K562 (cell line): ENCODE data around the gene PTPRU. TPM values are rescaled to one million over a fixed set of nuclear protein-coding genes. Genes with fewer than 3 reads are reported as not detected.

Source experiments
- ATAC-seq: fragments of 200-7000 bp; cut with Tn5 transposase; 3 replicates; pipeline ENCODE4 v1.9.1; 2020; ENCODE audit warnings: moderate library complexity
- BruUV-seq: library from RNA; stranded (reverse); fragments of 400-500 nt; replicated peaks from 2 replicates; lab custom pipeline; 2021; lab: Mats Ljungman, UMichigan
- CTCF ChIA-PET: fragments of 300-600 bp; formaldehyde crosslinking; extraction: SDS; loops from one replicate; lab custom pipeline; 2021; ENCODE audit warnings: low intra/inter-chr PET ratio; lab: Yijun Ruan, JAX
- POLR2A ChIA-PET: fragments of 300-600, 350-650 bp; sonication (Branson Sonifier 250); formaldehyde crosslinking; extraction: SDS; loops from one replicate; lab custom pipeline; 2021; ENCODE audit warnings: antibody characterized with exemption, inconsistent platforms; lab: Yijun Ruan, JAX
- DNase-seq, 4 experiments: peaks; one replicate each; pipeline versions ENCODE4 v3.0.0 to v3.0.0-alpha.2; 2011 to 2018; ENCODE audit warnings: low spot score in 3 of 4, mixed read lengths in 3 of 4; ENCODE audit errors: extremely low read depth in 1 of 4
- FAIRE-seq: peaks from 2 replicates; lab custom pipeline; 2011; peaks lifted over from hg19 to GRCh38; lab: Jason Lieb, UNC
- H2AFZ ChIP-seq: 2 replicates; pipeline ENCODE4 v1.6.0; 2011; ENCODE audit warnings: low read depth, low read length, control low read depth, inconsistent platforms
- H3K27ac ChIP-seq: fragments of 200-600 bp; 3 replicates; pipeline ENCODE4 v1.8.0; 2011; ENCODE audit warnings: low read depth, mild to moderate bottlenecking, control low read depth, inconsistent platforms, low read length, moderate library complexity, mixed read lengths; ENCODE audit errors: extremely low read depth
- H3K27me3 ChIP-seq, 2 experiments: fragments of 300-600 bp in 1 of 2; 2 replicates in 1 of 2; 3 replicates in 1 of 2; pipeline versions ENCODE4 v1.6.0 to v1.8.0; 2011; ENCODE audit warnings: inconsistent platforms in 2 of 2, low read length in 2 of 2, mild to moderate bottlenecking in 1 of 2, mixed read lengths in 1 of 2, moderate library complexity in 1 of 2; ENCODE audit not compliant: control insufficient read depth in 2 of 2, insufficient read depth in 2 of 2
- H3K36me3 ChIP-seq: fragments of 300-600 bp; 3 replicates; pipeline ENCODE4 v1.8.0; 2011; ENCODE audit warnings: mild to moderate bottlenecking, low read length, inconsistent platforms; ENCODE audit not compliant: control insufficient read depth, insufficient read depth
- H3K4me1 ChIP-seq, 2 experiments: fragments of 200-600 bp in 1 of 2; replicated peaks in 1 of 2; 2 replicates in 1 of 2; 3 replicates in 1 of 2; pipeline versions ENCODE4 v1.5.1 to v1.8.0; 2011; ENCODE audit warnings: inconsistent platforms in 2 of 2, low read length in 2 of 2, mild to moderate bottlenecking in 1 of 2, mixed read lengths in 1 of 2, moderate library complexity in 1 of 2; ENCODE audit not compliant: control insufficient read depth in 2 of 2, insufficient read depth in 2 of 2
- H3K4me2 ChIP-seq: 2 replicates; pipeline ENCODE4 v1.6.1; 2011; ENCODE audit warnings: low read length, control low read depth, inconsistent platforms, mixed read lengths; ENCODE audit not compliant: insufficient read depth
- H3K4me3 ChIP-seq: fragments of 200-600 bp; sonication (generic), shearing (Covaris generic); 2 replicates; pipeline ENCODE4 v1.5.1; 2016; ENCODE audit warnings: control low read depth, inconsistent platforms
- H3K79me2 ChIP-seq: fragments of 200-600 bp; 3 replicates; pipeline ENCODE4 v1.8.0; 2011; ENCODE audit warnings: low read length, inconsistent platforms; ENCODE audit not compliant: control insufficient read depth, insufficient read depth
- H3K9ac ChIP-seq, 2 experiments: 2 replicates each; pipeline versions ENCODE4 v1.6.0 to v1.6.1; 2011; ENCODE audit warnings: low read depth in 2 of 2, low read length in 2 of 2, control low read depth in 1 of 2, inconsistent platforms in 1 of 2, mild to moderate bottlenecking in 1 of 2, mixed read lengths in 1 of 2; ENCODE audit not compliant: insufficient read depth in 1 of 2
- H3K9me1 ChIP-seq: one replicate; pipeline ENCODE4 v1.6.0; 2011; ENCODE audit warnings: inconsistent platforms, mild to moderate bottlenecking, low read length, moderate library complexity; ENCODE audit not compliant: control insufficient read depth, insufficient read depth
- H3K9me3 ChIP-seq: replicated peaks from 2 replicates; pipeline ENCODE4 v1.5.1; 2011; ENCODE audit warnings: low read depth, low read length, inconsistent platforms; ENCODE audit not compliant: control insufficient read depth, insufficient read depth
- H4K20me1 ChIP-seq: replicated peaks from 2 replicates; pipeline ENCODE4 v1.6.1; 2011; ENCODE audit warnings: low read length, inconsistent platforms, mixed read lengths; ENCODE audit not compliant: control insufficient read depth, insufficient read depth
- CBFB ChIP-seq: sonication (generic); formaldehyde crosslinking; IDR thresholded peaks from 2 replicates; pipeline ENCODE4 v1.4.0; 2020; ENCODE audit warnings: mild to moderate bottlenecking, missing genetic modification reagents
- CHD1 ChIP-seq: fragments of 200-600 bp; sonication (generic); IDR thresholded peaks from one replicate; pipeline ENCODE4 v1.6.1; 2012; ENCODE audit warnings: mild to moderate bottlenecking, moderate library complexity, low read length, inconsistent platforms
- FOXA3 ChIP-seq, 2 experiments: fragments of 450-650 bp in 1 of 2; sonication (generic) in 1 of 2; formaldehyde crosslinking; IDR thresholded peaks in 1 of 2; conservative IDR thresholded peaks in 1 of 2; 2 replicates each; pipeline versions ENCODE4 v1.4.0 to v1.8.0; 2020 to 2022; ENCODE audit warnings: mild to moderate bottlenecking in 2 of 2, missing genetic modification reagents in 1 of 2
- GABPB1 ChIP-seq: sonication (generic); formaldehyde crosslinking; IDR thresholded peaks from 2 replicates; pipeline ENCODE4 v1.8.0; 2022; ENCODE audit warnings: mild to moderate bottlenecking, missing genetic modification reagents
- GTF2F1 ChIP-seq: IDR thresholded peaks from 2 replicates; pipeline ENCODE4 v1.6.1; 2011; ENCODE audit warnings: low read depth, low read length, improper control_type of control experiment
- HDAC6 ChIP-seq: IDR thresholded peaks from 2 replicates; pipeline ENCODE4 v1.6.1; 2012; ENCODE audit warnings: low read depth, mild to moderate bottlenecking, control low read depth, inconsistent platforms, low read length, moderate library complexity
- KDM5B ChIP-seq: fragments of 200-600 bp; sonication (generic); IDR thresholded peaks from 2 replicates; pipeline ENCODE4 v1.6.1; 2012; ENCODE audit warnings: low read depth, mild to moderate bottlenecking, moderate library complexity, low read length, control low read depth, inconsistent platforms; ENCODE audit not compliant: insufficient replicate concordance
- POLR2AphosphoS2 ChIP-seq: IDR thresholded peaks from 2 replicates; pipeline ENCODE4 v1.6.1; 2012; ENCODE audit warnings: low read length, improper control_type of control experiment
- SPI1 ChIP-seq: IDR thresholded peaks from 2 replicates; pipeline ENCODE4 v1.6.1; 2011; ENCODE audit warnings: low read depth, low read length, control low read depth, borderline replicate concordance
- SRSF9 ChIP-seq: fragments of 200-400 bp; formaldehyde crosslinking; IDR thresholded peaks from 2 replicates; pipeline ENCODE4 v1.6.1; 2017; ENCODE audit warnings: low read depth, low read length, borderline replicate concordance
- TCF7L2 ChIP-seq: fragments of 150-350 bp; IDR thresholded peaks from 2 replicates; pipeline ENCODE4 v1.6.1; 2016; ENCODE audit warnings: low read depth, mild to moderate bottlenecking, low read length, moderate library complexity
- TRIM28 ChIP-seq: fragments of 450-650 bp; IDR thresholded peaks from 2 replicates; pipeline ENCODE4 v1.6.1; 2017
- XRCC3 ChIP-seq: fragments of 450-650 bp; IDR thresholded peaks from 2 replicates; pipeline ENCODE4 v1.6.1; 2017; ENCODE audit warnings: mild to moderate bottlenecking, moderate library complexity
- ZNF707 ChIP-seq: fragments of 250-450 bp; sonication (Bioruptor Pico); conservative IDR thresholded peaks from 2 replicates; pipeline ENCODE4 v1.8.0; 2022; ENCODE audit warnings: inconsistent platforms, mild to moderate bottlenecking, moderate library complexity
- WGBS: fragments of 100-300 bp; shearing (Covaris generic); methylation state at CpG from one replicate; pipeline ENCODE4 v1.1.6; 2016; ENCODE audit warnings: low coverage, mixed read lengths; ENCODE audit not compliant: insufficient coverage; ENCODE audit errors: missing lambda C conversion rate; 5-methylcytosine and 5-hydroxymethylcytosine counted together
- in situ Hi-C: fragments of 300-500 bp; cut with MboI; formaldehyde crosslinking; loops from 4 replicates; pipeline ENCODE4 v1.15.0; 2018; ENCODE audit warnings: inconsistent platforms, mixed read lengths
- intact Hi-C: fragments of 100-400 bp; cut with micrococcal nuclease; formaldehyde crosslinking; loops from 2 replicates; pipeline ENCODE4 v1.14.2; 2022
- polyA plus RNA-seq, 8 experiments: library from polyadenylated mRNA; depleted of rRNA in 4 of 8; stranded (reverse) in 5 of 8; unstranded in 3 of 8; fragments of >200 nt; fragmentation: Nextera tagmentation in 2 of 8; fragmentation: Illumina TruSeq in 1 of 8; extraction: Ambion mirVana in 2 of 8; extraction: Trizol in 1 of 8; gene quantifications; 2 replicates each; pipeline versions ENCODE4 v1.2.1 to v1.2.3, GENCODE V29; 2011 to 2014; ENCODE audit warnings: inconsistent platforms in 1 of 8, missing spikeins in 1 of 8
- total RNA-seq, 7 experiments: library from RNA; depleted of rRNA in 6 of 7; stranded (reverse); fragments of >200 nt in 6 of 7; fragmentation: Illumina TruSeq in 2 of 7; extraction: Trizol in 2 of 7; gene quantifications; 2 replicates each; pipeline versions ENCODE4 v1.2.1 to v1.2.3, GENCODE V29; 2011 to 2021; ENCODE audit warnings: low replicate concordance in 1 of 7
- TF ChIP-seq, protein P1 (sequence below): IDR thresholded peaks from 2 replicates; pipeline ENCODE4 v1.6.1; 2011; ENCODE audit not compliant: insufficient read length; ENCODE audit errors: extremely low read depth

PTPRU gene
- total and polyA plus RNA-seq, 9 of the 15 experiments (the other 6 are each of a cell fraction or from before 2014, with no cell fraction given) = 0.01 to 2.9 (median 1.0) TPM

GRCh38 chr1:29298246-29298645 is 61.9 kb downstream of the PTPRU start:
- no peak for ATAC-seq
- WGBS = 2% methylated on average over 4 of the region's 4 CpGs

DNA sequence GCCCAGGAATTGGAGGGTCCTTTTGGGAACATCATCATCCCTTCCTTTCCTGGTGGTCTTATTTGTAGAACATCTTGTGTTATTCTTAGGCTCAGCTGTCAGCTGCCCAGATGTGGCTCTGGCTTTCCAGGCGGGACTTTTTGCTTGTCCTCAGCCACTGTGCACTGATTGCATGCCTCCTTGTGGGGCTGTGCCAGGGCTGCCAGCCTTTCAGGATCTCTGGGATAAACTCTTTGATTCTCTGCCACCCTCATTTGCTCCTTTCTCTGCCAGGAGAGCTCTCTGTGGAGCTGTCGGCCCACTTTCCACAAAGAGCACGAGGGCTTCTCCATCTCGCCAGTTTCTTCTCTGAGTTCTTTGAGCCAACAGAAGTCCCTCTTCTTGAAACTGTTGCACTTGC is 63.1 kb downstream of the PTPRU start:
- no peaks in the 10 kb centered on the region for H3K9me3 ChIP-seq
- no TSS peak for BruUV-seq
- intact Hi-C loops = no loop called here

More at GRCh38 chr1:29298246-29298645, 61.9 kb downstream of the PTPRU start:
- Histone ChIP-seq H3K9me3 (no peaks in the 10 kb centered on the region), H2AFZ (no peak overlapping the region), H3K9ac (no peak overlapping the region), H3K4me3 (no peak overlapping the region), H3K27me3 (peaks cover 11 to 29% of the 10 kb centered on the region in 2 experiments; a peak in 4 of 5 replicates), H3K79me2 (no peaks in the 10 kb centered on the region), H3K27ac (no peak overlapping the region), H3K4me2 (no peak overlapping the region)
- POLR2A ChIA-PET = no interaction called here
- DNase-seq = no peak
- intact Hi-C loops = no loop called here
- BruUV-seq = no TSS peak
- CTCF ChIA-PET = no interaction called here
- TF ChIP-seq SRSF9 = no peak
- no peak for TF ChIP-seq TRIM28
- peak; percentile 73; the same call in 1 of the 2 replicates for TF ChIP-seq SPI1
- no peak for TF ChIP-seq CHD1
- TF ChIP-seq, all 486 proteins: peak for 1
- no peak for FAIRE-seq
- H3K4me1 ChIP-seq = no peaks in the 10 kb centered on the region
- H3K9me1 ChIP-seq = no peaks in the 10 kb centered on the region
- in situ Hi-C loops = no loop called here
- H3K36me3 ChIP-seq = no peaks in the 10 kb centered on the region
- peaks cover 3% of the 10 kb centered on the region; the same call in 1 of the 2 replicates for H4K20me1 ChIP-seq

More for the DNA sequence above, 63.1 kb downstream of the PTPRU start:
- CTCF ChIA-PET = no interaction called here
- no peak for FAIRE-seq
- Histone ChIP-seq H3K27ac (no peak overlapping the region), H2AFZ (no peak overlapping the region), H3K9ac (no peak overlapping the region), H3K36me3 (no peaks in the 10 kb centered on the region), H3K4me2 (no peak overlapping the region), H3K4me3 (no peak overlapping the region), H4K20me1 (peaks cover 7% of the 10 kb centered on the region; the same call in 1 of the 2 replicates), H3K79me2 (no peaks in the 10 kb centered on the region), H3K4me1 (peaks cover 0 to 5% of the 10 kb centered on the region in 2 experiments; a peak in 2 of 5 replicates), H3K9me1 (no peaks in the 10 kb centered on the region), H3K27me3 (peaks cover 8 to 41% of the 10 kb centered on the region in 2 experiments; a peak in 4 of 5 replicates)
- no peak for ATAC-seq
- in situ Hi-C loops = no loop called here
- TF ChIP-seq GTF2F1 = no peak
- TF ChIP-seq FOXA3 (CRISPR knock-in tag; conservative IDR thresholded peaks at IDR 0.05 in 1 of 2, IDR thresholded peaks at IDR 0.05 in 1 of 2) = no peak
- no peak for TF ChIP-seq KDM5B
- TF ChIP-seq HDAC6 = no peak
- TF ChIP-seq, protein P1, sequence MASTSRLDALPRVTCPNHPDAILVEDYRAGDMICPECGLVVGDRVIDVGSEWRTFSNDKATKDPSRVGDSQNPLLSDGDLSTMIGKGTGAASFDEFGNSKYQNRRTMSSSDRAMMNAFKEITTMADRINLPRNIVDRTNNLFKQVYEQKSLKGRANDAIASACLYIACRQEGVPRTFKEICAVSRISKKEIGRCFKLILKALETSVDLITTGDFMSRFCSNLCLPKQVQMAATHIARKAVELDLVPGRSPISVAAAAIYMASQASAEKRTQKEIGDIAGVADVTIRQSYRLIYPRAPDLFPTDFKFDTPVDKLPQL = no peak
- no peak for TF ChIP-seq CBFB
- no peak for TF ChIP-seq GABPB1 (CRISPR knock-in tag)
- no peak for TF ChIP-seq TCF7L2
- no peak for TF ChIP-seq POLR2AphosphoS2
- TF ChIP-seq ZNF707 (CRISPR knock-in tag) = no peak
- no peak for TF ChIP-seq XRCC3
- POLR2A ChIA-PET = no interaction called here
- 6% methylated on average over 4 of the region's 4 CpGs for WGBS
- DNase-seq = no peak
